CD4-positive, alpha-beta T cell treated with Interferon alpha-2 for 1 hour (primary cell): ENCODE measurements around the gene TPCN2.
"Not testable (repeated sequence)": the region's sequence is repeated elsewhere in the genome, so short reads cannot be mapped to it uniquely, and the experiment has no call there.

Experiments
- DNase-seq, 2 donors: peaks; one replicate each; pipeline ENCODE4 v3.0.0-alpha.2; 2020 to 2022

TPCN2 gene

DNA sequence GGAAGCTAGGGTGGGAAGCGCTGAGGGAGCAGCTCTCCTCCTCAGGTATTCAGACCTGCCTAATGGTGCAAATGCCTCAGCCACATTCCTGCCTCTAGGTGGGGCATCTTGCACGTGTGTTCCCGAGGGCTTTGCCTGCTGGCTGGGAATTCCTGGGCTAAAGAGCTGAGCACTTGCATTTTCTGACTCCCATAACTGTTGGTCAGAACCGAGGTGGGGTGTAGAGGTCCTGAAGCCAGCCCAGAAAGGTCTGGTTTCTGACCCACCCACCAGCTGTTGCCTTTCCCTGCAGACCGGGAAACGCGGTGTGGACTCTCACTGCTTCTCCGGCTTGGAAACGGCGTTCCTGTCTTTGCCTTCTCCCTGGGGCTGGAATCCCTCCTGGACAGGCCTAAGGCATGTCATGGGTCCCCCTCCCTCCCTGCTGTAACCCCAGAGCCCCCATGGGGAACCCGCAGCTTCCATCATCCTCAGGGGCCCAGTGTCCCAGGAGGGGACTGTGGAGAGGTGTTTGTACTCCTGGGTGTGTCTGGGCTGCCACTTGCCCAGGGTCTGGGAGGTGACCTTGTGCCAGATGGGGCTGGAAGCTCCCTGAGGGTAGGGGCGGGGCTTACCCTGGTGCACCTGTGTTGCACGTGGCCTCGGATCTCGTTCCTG lies 83.0 kb downstream of the TPCN2 start:
- no peak for DNase-seq

DNA sequence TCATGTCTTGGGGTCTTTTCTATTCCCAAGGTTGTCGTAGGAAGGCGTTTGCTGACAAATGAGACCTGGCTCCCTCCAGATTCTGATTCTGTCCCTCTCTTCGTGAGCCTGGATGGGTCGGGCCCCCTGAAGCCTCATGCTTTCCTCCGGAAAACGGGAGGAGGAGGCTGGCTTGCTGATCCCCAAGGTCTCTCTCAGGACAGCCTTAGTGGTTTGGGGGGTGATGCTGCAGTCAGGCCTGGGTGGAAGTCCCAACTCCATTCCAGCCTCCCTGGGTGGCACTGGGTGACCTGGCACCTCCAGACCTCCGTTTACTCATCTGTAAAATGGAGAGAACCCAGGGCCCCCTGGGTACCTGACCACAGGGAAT lies 83.6 kb downstream of the TPCN2 start:
- no peak for DNase-seq

DNA sequence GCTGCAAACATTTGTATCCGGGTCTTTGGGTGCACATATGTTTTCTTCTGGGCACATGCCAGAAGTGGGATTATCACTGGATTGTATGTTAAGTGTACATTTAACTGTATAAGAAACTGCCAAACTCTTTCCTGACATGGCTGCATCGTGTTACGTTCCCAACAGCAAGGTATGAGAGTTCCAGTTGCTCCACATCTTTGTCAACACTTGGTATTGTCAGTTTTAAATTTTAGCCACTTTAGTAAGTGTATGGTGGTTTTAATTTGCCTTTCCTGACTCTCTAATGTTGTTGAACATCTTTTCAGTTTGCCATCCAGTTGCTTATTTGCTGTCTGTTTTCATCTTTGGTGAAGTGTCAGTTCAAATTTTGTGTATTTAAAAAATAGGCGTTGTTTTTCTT lies 84.5 kb downstream of the TPCN2 start:
- DNase-seq = no peak

DNA sequence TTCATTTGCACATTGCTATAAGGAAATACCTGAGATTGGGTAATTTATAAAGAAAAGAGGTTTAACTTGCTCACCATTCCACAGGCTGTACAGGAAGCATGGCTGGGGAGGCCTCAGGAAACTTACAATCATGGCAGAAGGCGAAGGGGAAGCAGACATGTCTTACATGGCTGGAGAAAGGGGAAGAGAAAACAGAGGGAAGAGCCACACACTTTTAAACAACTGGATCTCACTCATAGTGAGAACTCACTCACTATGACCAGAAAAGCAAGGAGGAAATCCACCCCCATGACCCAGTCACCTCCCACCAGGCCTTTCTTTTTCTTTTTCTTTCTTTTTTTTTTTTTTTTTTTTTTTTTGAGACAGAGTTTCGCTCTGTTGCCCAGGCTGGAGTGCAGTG lies 85.5 kb downstream of the TPCN2 start:
- not testable (repeated sequence) for DNase-seq

DNA sequence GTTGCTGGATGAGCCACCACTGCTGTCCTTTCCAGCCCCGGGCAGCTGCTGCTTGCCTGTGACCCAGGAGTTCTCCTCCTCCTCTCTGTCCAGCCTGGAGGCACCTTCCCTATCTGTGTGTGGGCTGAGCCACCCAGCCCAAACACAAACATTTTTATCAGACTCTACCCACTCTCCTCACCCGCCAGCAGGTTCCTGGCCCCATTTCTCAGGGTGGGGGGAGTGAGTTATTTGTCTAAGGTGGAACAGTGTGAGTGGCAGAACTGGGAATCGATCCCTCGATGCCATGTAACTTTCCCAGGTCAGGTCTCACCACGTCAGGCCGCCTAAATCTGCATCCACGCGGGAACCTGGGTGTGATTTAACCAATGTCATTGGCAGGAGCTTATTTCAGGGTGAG lies 86.2 kb downstream of the TPCN2 start:
- no peak for DNase-seq

DNA sequence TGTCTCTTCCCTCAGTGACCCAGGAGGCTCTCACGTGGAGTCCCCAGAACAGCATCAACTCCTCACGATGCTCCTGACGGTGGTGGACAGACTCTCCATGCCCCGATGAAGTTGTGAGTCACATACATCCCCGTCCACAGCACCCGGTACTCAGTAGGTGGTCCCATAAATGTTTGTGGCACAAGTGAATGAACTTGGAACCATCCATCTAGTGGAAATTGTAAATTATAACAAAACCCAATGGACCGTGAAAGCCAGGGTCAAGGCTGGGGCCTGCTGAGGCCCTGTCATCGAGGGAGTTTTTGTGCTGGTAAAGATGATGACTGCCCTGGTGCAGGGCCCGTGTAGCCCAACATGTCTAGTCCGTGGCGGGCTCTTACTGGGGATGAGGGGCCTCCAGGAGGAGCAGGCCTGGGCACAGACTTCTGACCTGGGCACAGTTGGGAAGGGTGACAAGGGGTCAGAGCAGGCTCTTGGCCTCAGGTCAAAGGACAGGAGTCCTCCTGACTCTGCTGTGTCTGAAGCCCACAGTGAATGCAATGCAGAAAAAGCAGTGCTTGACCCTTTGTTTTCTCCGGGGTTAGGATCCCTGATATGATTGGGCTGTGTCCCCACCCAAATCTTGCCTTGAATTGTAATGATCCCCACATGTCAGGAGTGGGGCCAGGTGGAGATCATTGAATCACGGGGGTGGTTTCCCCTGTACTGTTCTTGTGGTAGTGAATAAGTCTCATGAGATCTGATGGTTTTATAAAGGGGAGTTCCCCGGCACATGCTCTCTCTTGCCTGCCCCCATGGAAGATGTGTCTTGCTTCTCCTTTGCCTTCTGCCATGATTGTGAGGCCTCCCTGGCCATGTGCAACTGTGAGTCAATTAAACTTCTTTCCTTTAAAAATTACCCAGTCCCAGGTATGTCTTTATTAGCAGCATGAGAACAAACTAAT lies 87.0 kb downstream of the TPCN2 start:
- no peak for DNase-seq

DNA sequence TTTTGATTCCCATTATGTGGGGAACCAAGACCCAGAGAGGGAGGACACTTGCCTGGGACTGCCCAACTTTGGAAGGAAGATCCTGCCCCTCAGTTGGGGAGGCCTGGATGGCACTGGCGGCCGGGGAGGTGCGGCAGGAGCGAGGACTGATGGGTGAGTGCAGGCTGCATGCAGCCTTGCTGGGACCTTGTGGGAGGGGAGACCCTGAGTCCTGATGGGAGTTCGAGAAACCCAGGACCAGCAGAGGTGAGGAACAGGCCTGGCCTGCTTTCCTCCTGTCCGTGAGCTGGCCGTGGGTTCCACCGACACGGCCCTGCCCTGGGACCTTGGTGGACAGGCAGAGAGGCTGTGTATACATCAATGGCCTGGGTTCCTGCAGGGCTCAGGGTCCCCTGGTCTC lies 87.7 kb downstream of the TPCN2 start:
- no peak for DNase-seq

DNA sequence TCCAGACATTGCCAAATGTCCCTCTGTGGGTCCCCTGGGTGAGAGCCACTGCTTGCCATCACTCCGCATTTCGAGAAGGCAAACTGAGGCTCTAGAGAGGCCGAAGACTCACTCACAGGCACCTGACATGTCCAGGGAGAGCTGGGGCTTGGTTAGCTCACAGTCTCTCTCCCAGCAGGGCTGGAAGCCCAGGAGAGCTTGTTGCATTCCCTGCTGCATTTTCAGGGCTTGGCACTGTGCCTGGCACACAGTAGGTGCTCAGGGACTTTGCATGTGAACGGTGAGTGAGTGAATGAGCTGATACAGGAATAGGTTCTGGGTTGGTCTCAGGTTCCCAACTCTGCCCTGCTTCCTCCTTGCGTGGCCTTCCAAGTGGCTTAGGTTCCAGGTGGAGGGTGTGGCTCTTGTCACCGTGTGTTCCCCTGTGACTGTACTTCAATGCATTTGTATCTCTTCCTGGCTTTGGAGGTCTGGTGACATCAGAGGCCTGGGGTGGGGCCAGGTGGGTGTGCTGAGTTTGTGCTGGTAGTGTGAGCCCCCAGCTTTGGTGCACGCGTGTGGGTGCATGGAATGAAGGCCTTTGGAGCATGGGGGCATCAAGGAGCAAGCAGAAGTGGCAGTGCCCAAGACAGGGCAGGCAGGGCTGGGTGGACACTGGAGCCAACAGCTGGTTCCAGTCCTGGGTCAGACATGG lies 88.6 kb downstream of the TPCN2 start:
- no peak for DNase-seq

DNA sequence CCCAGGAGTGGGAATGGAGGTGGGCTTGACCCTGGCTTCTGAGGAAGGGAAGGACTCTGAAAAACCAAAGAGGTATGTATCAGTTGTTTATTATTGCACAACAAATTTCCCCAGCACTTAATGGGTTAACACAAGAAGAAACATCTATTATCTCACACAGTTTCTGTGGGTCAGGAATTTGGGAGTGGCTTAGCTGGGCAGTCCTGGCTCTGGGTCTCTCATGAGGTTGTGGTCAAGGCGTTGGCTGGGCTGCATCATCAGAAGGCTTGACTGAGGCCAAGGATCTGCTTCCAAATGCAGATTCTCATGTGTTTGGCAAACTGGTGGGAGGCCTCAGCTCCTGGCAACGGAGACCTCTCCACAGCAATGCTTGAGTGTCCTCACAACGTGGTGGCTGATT lies 89.5 kb downstream of the TPCN2 start:
- no peak for DNase-seq

DNA sequence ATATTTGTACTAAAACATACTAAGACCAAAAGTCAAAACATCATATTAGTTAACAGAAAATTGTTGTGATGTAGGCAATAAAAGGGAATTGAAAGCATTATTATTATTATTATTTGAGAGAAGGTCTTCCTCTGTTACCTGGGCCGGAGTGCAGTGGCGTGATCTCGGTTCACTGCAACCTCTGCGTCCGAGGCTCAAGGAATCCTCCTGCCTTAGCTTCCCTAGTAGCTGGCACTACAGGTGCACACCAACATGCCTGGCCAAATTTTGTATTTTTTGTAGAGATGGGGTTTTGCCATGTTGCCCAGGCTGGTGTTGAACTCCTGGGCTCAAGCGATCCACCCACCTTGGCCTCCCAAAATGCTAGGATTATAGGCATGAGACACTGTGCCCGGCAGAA lies 91.4 kb downstream of the TPCN2 start:
- not testable (repeated sequence) for DNase-seq

DNA sequence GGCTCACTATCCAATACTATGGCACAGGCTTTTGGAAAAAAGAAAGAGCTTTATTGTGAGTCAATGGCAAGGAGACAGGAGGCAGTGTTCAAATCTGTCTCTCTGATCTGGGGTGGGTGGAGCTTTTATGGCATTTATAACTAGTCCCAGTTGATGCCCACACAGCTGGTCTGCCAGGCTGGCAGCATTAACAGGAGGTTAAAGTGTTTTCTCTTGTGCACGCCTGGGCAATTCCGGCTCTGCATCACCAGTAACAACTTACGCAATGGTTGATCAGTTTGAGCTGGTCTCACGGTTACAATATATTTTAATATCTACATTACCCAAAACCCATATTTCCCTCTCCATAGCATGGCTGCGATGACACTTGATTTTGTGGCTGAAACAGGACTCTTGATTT lies 91.9 kb downstream of the TPCN2 start:
- DNase-seq = no peak

DNA sequence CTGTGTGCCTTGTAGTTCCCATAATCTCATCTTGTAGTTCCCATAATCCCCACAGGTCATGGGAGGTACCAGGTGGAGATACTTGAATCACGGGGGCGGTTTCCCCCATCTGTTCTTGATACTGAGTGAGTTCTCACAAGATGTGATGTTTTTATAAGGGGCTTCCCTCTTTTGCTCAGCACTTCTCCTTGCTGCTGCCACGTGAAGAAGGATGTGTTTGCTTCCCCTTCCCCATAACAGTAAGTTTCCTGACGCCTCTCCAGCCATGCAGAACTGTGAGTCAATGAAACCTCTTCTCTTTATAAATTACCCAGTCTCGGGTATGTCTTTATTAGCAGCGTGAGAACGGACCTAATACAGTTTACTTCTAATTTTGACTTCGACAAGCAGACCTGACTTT lies 93.0 kb downstream of the TPCN2 start:
- no peak for DNase-seq

DNA sequence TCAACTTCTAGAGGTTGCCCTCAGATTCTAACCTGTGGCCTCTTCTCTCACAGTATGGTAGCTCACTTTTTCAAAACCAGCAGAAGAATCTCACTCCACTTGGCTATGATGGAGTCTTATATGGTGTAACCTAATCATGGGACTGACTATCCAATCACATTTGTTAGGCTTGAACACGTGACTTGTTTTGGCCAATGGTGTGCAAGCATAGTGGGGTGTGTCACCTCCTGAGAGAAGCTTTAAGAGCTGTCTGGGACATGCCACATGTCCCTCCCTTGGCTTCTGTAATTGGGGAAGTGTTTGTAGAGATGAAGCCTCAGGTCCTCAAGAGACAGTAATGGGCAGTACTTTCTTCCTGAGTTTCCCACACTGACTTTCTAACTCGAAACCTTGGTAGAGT lies 94.2 kb downstream of the TPCN2 start:
- no peak for DNase-seq

DNA sequence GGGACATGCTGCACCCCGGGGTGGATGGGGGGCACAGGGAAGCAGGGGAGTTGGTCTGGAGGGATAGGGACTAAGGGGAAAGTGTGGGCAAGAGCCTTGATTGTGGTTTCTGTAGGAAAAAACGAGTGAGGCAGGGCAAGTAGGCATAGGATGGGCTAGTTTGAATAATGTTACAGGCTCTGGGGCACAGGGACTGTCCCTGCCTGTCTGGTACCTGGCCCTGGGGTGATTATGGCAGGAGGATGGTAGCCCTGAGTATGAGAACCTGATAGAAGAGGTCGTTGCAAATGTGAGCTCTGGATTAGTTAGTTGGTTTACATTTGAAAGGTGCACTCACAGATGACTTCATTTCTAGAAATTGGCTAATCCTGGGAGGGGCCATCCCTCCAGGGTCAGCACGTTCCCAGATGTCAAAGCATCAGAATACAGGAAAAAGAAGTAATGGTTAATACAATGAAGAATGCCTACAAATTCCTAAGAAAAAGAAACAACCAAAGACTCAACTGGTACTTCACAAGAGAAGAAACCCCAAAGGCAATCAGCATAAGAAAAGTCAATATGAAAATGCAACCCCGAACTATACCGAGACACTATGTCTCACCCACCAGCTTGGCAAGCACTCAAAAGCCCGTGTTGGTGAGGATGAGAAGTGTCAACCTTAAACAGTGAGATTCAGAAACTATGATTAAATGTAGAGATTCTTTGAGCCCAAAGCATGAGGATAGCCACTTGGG lies 95.8 kb downstream of the TPCN2 start:
- DNase-seq = no peak

DNA sequence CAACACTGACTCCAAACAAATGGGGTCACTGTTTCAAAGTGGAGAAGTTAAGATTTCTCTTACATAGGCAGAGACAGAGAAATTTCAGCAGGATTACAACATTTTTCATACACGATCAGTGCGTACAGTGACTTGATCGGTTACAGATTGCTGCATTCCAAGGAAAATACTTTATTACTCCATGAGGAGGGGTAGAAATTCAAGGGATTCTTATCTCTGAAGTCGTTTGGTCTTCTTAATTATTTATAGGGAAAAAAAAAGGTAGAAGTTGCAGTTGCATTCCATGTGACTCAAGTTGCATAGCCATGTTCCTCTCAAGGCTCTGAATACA lies 96.3 kb downstream of the TPCN2 start:
- no peak for DNase-seq

DNA sequence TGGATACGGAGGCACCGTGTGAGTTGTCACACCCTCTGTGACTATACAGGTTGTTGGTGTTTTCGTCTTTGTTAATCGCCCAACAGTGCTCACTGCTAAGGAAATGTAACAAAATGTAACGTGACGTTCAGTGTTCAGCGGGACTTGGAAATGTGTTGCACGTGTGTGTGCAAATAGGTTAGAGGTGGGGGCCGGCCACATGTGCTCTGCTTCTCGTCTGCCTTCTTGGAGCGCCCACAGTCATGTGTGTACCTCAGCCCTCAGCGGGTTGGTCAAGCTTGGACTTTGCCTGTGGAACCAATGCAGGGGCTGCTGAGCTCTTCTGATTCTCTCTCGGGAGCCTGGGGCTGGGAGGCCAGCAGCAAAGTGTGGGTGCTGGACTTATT lies 99.6 kb downstream of the TPCN2 start:
- no peak for DNase-seq

DNA sequence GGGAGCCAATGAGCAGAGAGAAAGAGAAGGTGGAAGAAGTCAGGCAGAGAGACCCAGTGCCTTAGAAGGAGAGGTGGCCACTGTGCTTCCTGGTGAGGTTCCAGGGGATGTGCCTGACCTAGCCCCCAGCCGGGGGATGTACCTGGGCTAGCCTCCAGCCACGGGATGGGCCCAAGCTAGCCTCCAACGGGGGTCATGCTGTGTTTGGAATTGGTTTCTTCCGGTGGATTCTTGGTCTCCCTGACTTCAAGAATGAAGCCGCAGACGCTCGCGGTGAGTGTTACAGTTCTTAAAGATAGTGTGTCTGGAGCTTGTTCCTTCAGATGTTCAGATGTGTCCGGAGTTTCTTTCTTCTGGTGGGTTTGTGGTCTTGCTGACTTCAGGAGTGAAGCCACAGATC lies 100.1 kb downstream of the TPCN2 start:
- no peak for DNase-seq

DNA sequence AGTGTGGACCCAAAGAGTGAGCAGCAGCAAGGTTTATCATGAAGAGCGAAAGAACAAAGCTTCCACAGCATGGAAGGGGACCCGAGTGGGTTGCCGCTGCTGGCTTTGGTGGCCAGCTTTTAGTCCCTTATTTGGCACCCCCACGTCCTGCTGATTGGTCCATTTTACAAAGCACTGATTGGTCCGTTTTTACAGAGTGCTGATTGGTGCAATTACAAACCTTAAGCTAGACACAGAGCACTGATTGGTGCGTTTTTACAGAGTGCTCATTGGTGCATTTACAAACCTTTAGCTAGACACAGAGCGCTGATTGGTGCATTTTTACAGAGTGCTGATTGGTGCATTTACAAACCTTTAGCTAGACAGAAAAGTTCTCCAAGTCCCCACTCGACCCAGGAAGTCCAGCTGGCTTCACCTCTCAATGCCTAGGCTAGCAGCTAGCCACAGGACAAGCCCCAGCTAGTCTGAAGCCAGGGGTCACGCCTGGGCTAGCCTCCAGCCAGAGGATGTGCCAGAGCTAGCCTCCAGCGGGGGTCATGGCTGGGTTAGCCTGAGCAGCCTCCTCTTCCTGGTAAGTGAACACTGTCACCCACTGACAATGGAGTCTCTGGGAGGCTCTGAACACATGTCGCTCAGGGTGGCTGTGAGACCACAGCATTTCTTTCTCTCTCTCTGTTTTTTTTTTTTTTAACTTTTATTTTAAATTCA lies 100.8 kb downstream of the TPCN2 start:
- DNase-seq = not testable (repeated sequence)

DNA sequence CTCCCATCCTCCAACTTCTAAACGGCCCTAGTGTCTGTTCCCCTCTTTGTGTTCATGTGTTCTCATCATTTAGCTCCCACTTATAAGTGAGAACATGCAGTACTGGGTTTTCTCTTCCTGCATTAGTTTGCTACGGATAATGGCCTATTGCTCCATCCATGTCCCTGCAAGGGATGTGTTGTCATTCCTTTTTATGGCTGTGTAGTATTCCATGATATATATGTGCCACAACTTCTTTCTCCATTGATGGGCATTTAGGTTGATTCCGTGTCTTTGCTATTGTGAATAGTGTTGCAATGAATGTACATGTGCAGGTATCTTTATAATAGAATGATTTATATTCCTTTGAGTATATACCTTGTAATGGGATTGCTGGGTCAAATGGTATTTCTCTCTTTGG lies 101.4 kb downstream of the TPCN2 start:
- DNase-seq = no peak

DNA sequence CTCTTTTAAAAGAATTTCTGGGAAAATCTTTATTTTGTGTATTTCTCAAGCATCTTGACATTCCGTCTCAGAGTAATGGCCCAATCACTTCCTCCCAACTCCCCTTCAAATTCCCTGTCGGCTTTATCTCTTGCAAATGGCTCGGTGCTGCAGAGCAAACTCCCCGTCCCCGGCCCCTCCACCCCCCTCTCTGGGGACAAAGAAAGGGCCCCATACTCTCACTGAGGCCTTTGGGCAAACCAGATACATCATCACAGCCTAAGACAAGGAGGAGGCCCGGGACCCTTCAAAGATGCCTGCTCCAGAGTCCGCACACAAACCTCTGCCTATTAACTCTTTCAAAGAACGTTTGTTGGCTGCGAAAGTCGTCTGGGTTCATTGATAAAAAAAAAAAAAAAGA lies 103.1 kb downstream of the TPCN2 start:
- DNase-seq = no peak

DNA sequence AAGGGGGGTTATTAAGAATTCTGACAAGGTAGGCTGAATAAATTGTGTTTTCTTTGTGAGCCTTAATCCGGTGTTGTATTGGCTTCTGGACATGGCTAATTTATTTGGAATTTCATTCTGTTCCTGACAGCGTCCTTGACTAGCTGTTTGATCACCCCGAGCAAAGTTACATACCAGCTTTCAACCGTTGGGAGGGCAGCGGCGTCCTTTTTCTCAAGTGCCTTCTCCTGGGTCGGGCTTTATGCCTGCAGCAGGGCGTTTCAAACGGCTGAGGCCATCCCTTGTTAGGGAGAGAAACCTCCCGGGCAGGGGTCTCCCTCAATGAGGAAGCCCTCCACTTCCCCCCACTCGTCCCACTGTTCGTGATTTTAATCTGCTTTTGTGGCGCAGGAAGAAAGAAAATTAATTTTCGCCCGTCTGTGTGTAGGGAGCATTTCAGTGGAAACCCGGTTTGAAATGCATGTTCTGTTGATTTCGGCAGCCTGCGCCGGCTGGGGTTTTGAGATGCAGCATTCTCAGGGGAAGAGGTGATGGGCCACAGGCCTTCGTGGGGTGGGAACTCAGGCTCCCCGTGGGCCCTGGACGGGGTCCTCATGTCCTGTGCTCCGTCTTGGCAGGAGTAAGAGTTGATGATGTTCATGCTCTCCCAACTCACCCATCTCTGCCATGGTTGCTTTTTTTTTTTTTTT lies 104.1 kb downstream of the TPCN2 start:
- no peak for DNase-seq

DNA sequence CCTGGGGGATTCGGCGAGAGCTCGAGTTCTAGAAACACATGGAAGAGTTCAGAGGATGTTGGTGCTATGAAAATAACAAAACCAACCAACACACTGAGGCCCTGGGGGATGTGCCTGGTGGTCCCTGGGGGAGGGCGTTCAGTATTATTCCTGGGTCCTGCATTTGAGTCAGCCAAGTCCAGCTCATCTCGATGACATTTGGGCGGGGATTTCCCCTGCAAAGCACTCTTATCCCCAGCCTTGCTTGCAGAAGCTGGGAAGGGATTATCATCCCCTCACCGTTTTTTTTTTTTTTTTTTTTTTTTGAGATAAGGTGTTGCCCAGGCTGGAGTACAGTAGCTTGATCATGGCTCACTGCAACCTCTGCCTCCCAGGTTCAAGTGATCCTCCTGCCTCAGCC lies 104.9 kb downstream of the TPCN2 start:
- no peak for DNase-seq
